ENCODE results near the gene SLC7A4. TPM values are rescaled to one million over a fixed set of nuclear protein-coding genes. Genes with fewer than 3 reads are reported as not detected.
A peak's percentile ranks its signal among the peaks of the same experiment; 100 is the strongest.
"Not testable (repeated sequence)": the region's sequence is repeated elsewhere in the genome, so short reads cannot be mapped to it uniquely, and the experiment has no call there.

SLC7A4 gene
- total RNA-seq, 2 experiments from 2014 or later: not detected

GRCh38 chr22:21012446-21013407 lies 19.6 kb downstream of the SLC7A4 start:
- ChIA-PET POLR2A (interaction anchor here (1.5 kb wide), 1 partner anchor 10 kb away, joined by 13 read pairs; the partner anchor contains the start of gene THAP7), CTCF (interaction anchor here (1.0 to 1.5 kb wide), 2 partner anchors 8 to 9 kb away, joined by 4 to 5 read pairs; no protein-coding TSS in a partner anchor)

GRCh38 chr22:21010426-21011113 lies 21.8 kb downstream of the SLC7A4 start:
- POLR2A ChIA-PET: interaction anchor here (1.5 kb wide), 1 partner anchor 9 kb away, joined by 4 read pairs; no protein-coding TSS in a partner anchor
- no peak for TF ChIP-seq CTCF (IDR thresholded peaks at IDR 0.05)
- CTCF ChIA-PET: interaction anchor here (1.2 kb wide), 1 partner anchor 89 kb away, joined by 3 read pairs; no protein-coding TSS in a partner anchor
- Mint-ChIP-seq H3K36me3 (ENCODE audit: low read depth) (no peaks in the 10 kb centered on the region), H3K4me1 (ENCODE audit: low read depth) (peaks cover 18% of the 10 kb centered on the region), H3K9me3 (no peaks in the 10 kb centered on the region), H3K27me3 (no peaks in the 10 kb centered on the region), H3K27ac (no peak overlapping the region), H3K4me3 (no peak overlapping the region)
- no peak for DNase-seq
- intact Hi-C loops (cut with micrococcal nuclease): no loop called here
- ATAC-seq: no peak

More at GRCh38 chr22:21012446-21013407, 19.6 kb downstream of the SLC7A4 start:
- ATAC-seq: no peak
- intact Hi-C loops (cut with micrococcal nuclease): no loop called here
- Mint-ChIP-seq H3K27ac (no peak overlapping the region), H3K27me3 (no peaks in the 10 kb centered on the region), H3K36me3 (ENCODE audit: low read depth) (no peaks in the 10 kb centered on the region), H3K9me3 (no peaks in the 10 kb centered on the region), H3K4me1 (ENCODE audit: low read depth) (peaks cover 19% of the 10 kb centered on the region), H3K4me3 (peak overlapping the region; percentile 73)
- TF ChIP-seq CTCF (IDR thresholded peaks at IDR 0.05): no peak
- no peak for DNase-seq

- peaks cover 10% of the 10 kb centered on the region for H3K4me1 Mint-ChIP-seq (ENCODE audit: low read depth)
- H3K36me3 Mint-ChIP-seq (ENCODE audit: low read depth): no peaks in the 10 kb centered on the region
- DNase-seq (peak; percentile 55), ATAC-seq (no peak)
- H3K4me3 Mint-ChIP-seq: no peak overlapping the region
- no peaks in the 10 kb centered on the region for H3K9me3 Mint-ChIP-seq
- POLR2A ChIA-PET: interaction anchor here (1.5 kb wide), 1 partner anchor 9 kb away, joined by 4 read pairs; no protein-coding TSS in a partner anchor
- CTCF ChIA-PET: interaction anchor here (1.2 kb wide), 1 partner anchor 88 kb away, joined by 3 read pairs; no protein-coding TSS in a partner anchor
- no peak for TF ChIP-seq CTCF (IDR thresholded peaks at IDR 0.05)
- H3K27me3 Mint-ChIP-seq: no peaks in the 10 kb centered on the region
- H3K27ac Mint-ChIP-seq: no peak overlapping the region
- intact Hi-C loops (cut with micrococcal nuclease): no loop called here
Observed at GRCh38 chr22:21009638-21010425, 22.5 kb downstream of the SLC7A4 start.

GRCh38 chr22:21009208-21009607 lies 23.2 kb downstream of the SLC7A4 start:
- H3K9me3 Mint-ChIP-seq; H3K36me3 Mint-ChIP-seq (ENCODE audit: low read depth); H3K4me3 Mint-ChIP-seq; H3K27ac Mint-ChIP-seq; H3K27me3 Mint-ChIP-seq; DNase-seq; H3K4me1 Mint-ChIP-seq (ENCODE audit: low read depth); ATAC-seq; intact Hi-C loops (cut with micrococcal nuclease): not testable (repeated sequence)
- POLR2A ChIA-PET: interaction anchor here (1.5 kb wide), 1 partner anchor 10 kb away, joined by 4 read pairs; no protein-coding TSS in a partner anchor
- CTCF ChIA-PET: interaction anchor here (1.2 kb wide), 1 partner anchor 88 kb away, joined by 3 read pairs; no protein-coding TSS in a partner anchor

Data from activated CD8-positive, alpha-beta T cell treated with anti-CD3 and anti-CD28 coated beads for 36 hours (primary cell).